ENCODE data around the gene CNIH2. TPM values are rescaled to one million over a fixed set of nuclear protein-coding genes. Genes with fewer than 3 reads are reported as not detected.
A peak's percentile ranks its signal among the peaks of the same experiment; 100 is the strongest.

Gene CNIH2
- total RNA-seq, 1 donor from 2014 or later = 12.2 TPM

GRCh38 chr11:66264383-66264782 lies 13.6 kb upstream of the CNIH2 start:
- Histone ChIP-seq H3K4me1 (ENCODE audit: insufficient read depth, low read length) (peaks cover 15% of the 10 kb centered on the region), H3K27me3 (ENCODE audit: insufficient read depth, low read length) (no peaks in the 10 kb centered on the region), H3K79me2 (ENCODE audit: insufficient read depth, low read length) (peaks cover 17% of the 10 kb centered on the region), H3K4me2 (ENCODE audit: low read length) (no peak overlapping the region), H2AFZ (ENCODE audit: low read depth, low read length) (no peak overlapping the region), H3K9me3 (ENCODE audit: insufficient read depth, low read depth, low read length) (no peaks in the 10 kb centered on the region), H3K9ac (ENCODE audit: low read length) (no peak overlapping the region), H4K20me1 (ENCODE audit: insufficient read depth, low read length) (peaks cover 47% of the 10 kb centered on the region), H3K36me3 (ENCODE audit: insufficient read depth, low read length) (peaks cover 8% of the 10 kb centered on the region), H3K27ac (ENCODE audit: low read depth, low read length) (no peak overlapping the region), H3K4me3 (ENCODE audit: insufficient read depth, low read depth, low read length) (no peak overlapping the region)
- no peaks in the 10 kb centered on the region for H3K27me3 Mint-ChIP-seq (ENCODE audit: low read depth, unreplicated experiment)
- no peak overlapping the region for H3K4me3 Mint-ChIP-seq (ENCODE audit: unreplicated experiment)
- H3K27ac Mint-ChIP-seq (ENCODE audit: unreplicated experiment) = peak overlapping the region; percentile 41
- DNase-seq (ENCODE audit: low read depth) (no peak), FAIRE-seq (no peak)
- peaks cover 23% of the 10 kb centered on the region for H3K36me3 Mint-ChIP-seq (ENCODE audit: low read depth, unreplicated experiment)
- no peaks in the 10 kb centered on the region for H3K9me3 Mint-ChIP-seq (ENCODE audit: unreplicated experiment)
- TF ChIP-seq EZH2 (IDR thresholded peaks at IDR 0.05; ENCODE audit: insufficient read depth, low read length) (no peak), CTCF (IDR thresholded peaks at IDR 0.05; ENCODE audit: insufficient read depth, low read depth, low read length) (no peak)
- peaks cover 4% of the 10 kb centered on the region for H3K4me1 Mint-ChIP-seq (ENCODE audit: low read depth, unreplicated experiment)

- peaks cover 7% of the 10 kb centered on the region for H3K4me1 Mint-ChIP-seq (ENCODE audit: low read depth, unreplicated experiment)
- no peaks in the 10 kb centered on the region for H3K9me3 Mint-ChIP-seq (ENCODE audit: unreplicated experiment)
- Histone ChIP-seq H3K27me3 (ENCODE audit: insufficient read depth, low read length) (no peaks in the 10 kb centered on the region), H3K36me3 (ENCODE audit: insufficient read depth, low read length) (peaks cover 8% of the 10 kb centered on the region), H4K20me1 (ENCODE audit: insufficient read depth, low read length) (peaks cover 47% of the 10 kb centered on the region), H3K4me2 (ENCODE audit: low read length) (no peak overlapping the region), H3K9me3 (ENCODE audit: insufficient read depth, low read depth, low read length) (no peaks in the 10 kb centered on the region), H3K27ac (ENCODE audit: low read depth, low read length) (no peak overlapping the region), H3K9ac (ENCODE audit: low read length) (no peak overlapping the region), H3K4me3 (ENCODE audit: insufficient read depth, low read depth, low read length) (no peak overlapping the region), H3K79me2 (ENCODE audit: insufficient read depth, low read length) (peaks cover 17% of the 10 kb centered on the region), H3K4me1 (ENCODE audit: insufficient read depth, low read length) (peaks cover 20% of the 10 kb centered on the region), H2AFZ (ENCODE audit: low read depth, low read length) (no peak overlapping the region)
- FAIRE-seq (no peak), DNase-seq (ENCODE audit: low read depth) (no peak)
- H3K4me3 Mint-ChIP-seq (ENCODE audit: unreplicated experiment) = no peak overlapping the region
- peaks cover 19% of the 10 kb centered on the region for H3K36me3 Mint-ChIP-seq (ENCODE audit: low read depth, unreplicated experiment)
- TF ChIP-seq CTCF (IDR thresholded peaks at IDR 0.05; ENCODE audit: insufficient read depth, low read depth, low read length) (no peak), EZH2 (IDR thresholded peaks at IDR 0.05; ENCODE audit: insufficient read depth, low read length) (no peak)
- H3K27me3 Mint-ChIP-seq (ENCODE audit: low read depth, unreplicated experiment) = no peaks in the 10 kb centered on the region
- H3K27ac Mint-ChIP-seq (ENCODE audit: unreplicated experiment) = peak overlapping the region; percentile 41
Measured at GRCh38 chr11:66264914-66265313, 13.1 kb upstream of the CNIH2 start.

GRCh38 chr11:66265531-66266377 lies 12.2 kb upstream of the CNIH2 start:
- Histone ChIP-seq H3K79me2 (ENCODE audit: insufficient read depth, low read length) (peaks cover 21% of the 10 kb centered on the region), H3K9me3 (ENCODE audit: insufficient read depth, low read depth, low read length) (no peaks in the 10 kb centered on the region), H3K4me3 (ENCODE audit: insufficient read depth, low read depth, low read length) (no peak overlapping the region), H3K36me3 (ENCODE audit: insufficient read depth, low read length) (peaks cover 11% of the 10 kb centered on the region), H2AFZ (ENCODE audit: low read depth, low read length) (no peak overlapping the region), H3K9ac (ENCODE audit: low read length) (no peak overlapping the region), H3K4me1 (ENCODE audit: insufficient read depth, low read length) (peaks cover 21% of the 10 kb centered on the region), H3K27ac (ENCODE audit: low read depth, low read length) (no peak overlapping the region), H3K27me3 (ENCODE audit: insufficient read depth, low read length) (no peaks in the 10 kb centered on the region), H4K20me1 (ENCODE audit: insufficient read depth, low read length) (peaks cover 52% of the 10 kb centered on the region), H3K4me2 (ENCODE audit: low read length) (no peak overlapping the region)
- peaks cover 7% of the 10 kb centered on the region for H3K4me1 Mint-ChIP-seq (ENCODE audit: low read depth, unreplicated experiment)
- DNase-seq (ENCODE audit: low read depth) = no peak
- H3K27me3 Mint-ChIP-seq (ENCODE audit: low read depth, unreplicated experiment) = no peaks in the 10 kb centered on the region
- H3K4me3 Mint-ChIP-seq (ENCODE audit: unreplicated experiment) = no peak overlapping the region
- H3K27ac Mint-ChIP-seq (ENCODE audit: unreplicated experiment) = no peak overlapping the region
- FAIRE-seq = no peak
- no peak for TF ChIP-seq EZH2 (IDR thresholded peaks at IDR 0.05; ENCODE audit: insufficient read depth, low read length)
- TF ChIP-seq CTCF (IDR thresholded peaks at IDR 0.05; ENCODE audit: insufficient read depth, low read depth, low read length) = no peak
- H3K9me3 Mint-ChIP-seq (ENCODE audit: unreplicated experiment) = no peaks in the 10 kb centered on the region
- H3K36me3 Mint-ChIP-seq (ENCODE audit: low read depth, unreplicated experiment) = peaks cover 18% of the 10 kb centered on the region
